Activated CD4-positive, alpha-beta memory T cell treated with anti-CD3 and anti-CD28 coated beads for 36 hours (primary cell): ENCODE results near the gene C1orf198. TPM values are rescaled to one million over a fixed set of nuclear protein-coding genes. Genes with fewer than 3 reads are reported as not detected.

Source experiments
- CTCF ChIA-PET: fragments of 350-600 bp; sonication (Branson Sonifier 250); formaldehyde crosslinking; loops from one replicate; lab custom pipeline; 2021; ENCODE audit warnings: antibody characterized with exemption, inconsistent platforms; lab: Charles Lee
- POLR2A ChIA-PET: fragments of 350-600 bp; sonication (Branson Sonifier 250); formaldehyde crosslinking; loops from one replicate; lab custom pipeline; 2021; ENCODE audit warnings: antibody characterized with exemption; lab: Charles Lee
- DNase-seq: peaks from one replicate; pipeline ENCODE4 v3.0.0-alpha.2; 2020
- H3K27ac Mint-ChIP-seq: one replicate; pipeline ENCODE4 v1.8.0; 2021; ENCODE audit warnings: mixed read lengths
- H3K27me3 Mint-ChIP-seq: one replicate; pipeline ENCODE4 v1.8.0; 2021; ENCODE audit warnings: mixed read lengths
- H3K36me3 Mint-ChIP-seq: one replicate; pipeline ENCODE4 v1.8.0; 2021; ENCODE audit warnings: mixed read lengths
- H3K4me1 Mint-ChIP-seq: one replicate; pipeline ENCODE4 v1.8.0; 2021; ENCODE audit warnings: low read depth, mixed read lengths
- H3K4me3 Mint-ChIP-seq: one replicate; pipeline ENCODE4 v1.8.0; 2021; ENCODE audit warnings: mild to moderate bottlenecking, mixed read lengths
- H3K9me3 Mint-ChIP-seq: one replicate; pipeline ENCODE4 v1.8.0; 2021; ENCODE audit warnings: mixed read lengths
- intact Hi-C: fragments of 100-400 bp; cut with micrococcal nuclease; formaldehyde crosslinking; loops from one replicate; pipeline ENCODE4 v1.15.1; 2023
- total RNA-seq, 2 experiments: library from RNA; stranded (reverse); gene quantifications; one replicate each; pipeline ENCODE4 v1.2.3, GENCODE V29; 2021

The C1orf198 gene
- 1 to 10 TPM; 6.4 to 7.2 TPM for total RNA-seq

- peak within 1 kb of the TSS; percentile 82 for H3K4me3 Mint-ChIP-seq
- ChIA-PET POLR2A (no interaction called here), CTCF (no interaction called here)
- DNase-seq, result peak; percentile 83
- intact Hi-C loops, result loop anchor here (2.0 to 5.0 kb wide), 2 partner anchors 109 to 225 kb away; partner anchors contain the start of genes ARV1, COG2 and TTC13
- no peaks in the 10 kb centered on the region for H3K9me3 Mint-ChIP-seq
- H3K4me1 Mint-ChIP-seq, result peaks cover 26% of the 10 kb centered on the region
- H3K36me3 Mint-ChIP-seq, result no peaks in the 10 kb centered on the region
- peaks cover 24% of the 10 kb centered on the region for H3K27me3 Mint-ChIP-seq
- no peak within 1 kb of the TSS for H3K27ac Mint-ChIP-seq
These were observed at the start of gene C1orf198 for GRCh38 chr1:230867903-230868735. Gene C1orf198 (minus strand): TSS chr1:230868521. CDS start chr1:230868512, 9 bp downstream.

GRCh38 chr1:230917284-230918135 lies 49.2 kb upstream of the C1orf198 start:
- no peaks in the 10 kb centered on the region for H3K9me3 Mint-ChIP-seq
- ChIA-PET POLR2A (no interaction called here), CTCF (interaction anchor here (0.6 to 3.2 kb wide), 14 partner anchors 9 to 294 kb away, joined by 3 to 25 read pairs (median 4); partner anchors contain the start of genes FAM89A and TTC13)
- no peak overlapping the region for H3K4me3 Mint-ChIP-seq
- intact Hi-C loops, result loop anchor here (1.0 kb wide), 3 partner anchors 62 to 294 kb away; partner anchors contain the start of gene ARV1
- no peaks in the 10 kb centered on the region for H3K27me3 Mint-ChIP-seq
- no peak overlapping the region for H3K27ac Mint-ChIP-seq
- H3K4me1 Mint-ChIP-seq, result no peaks in the 10 kb centered on the region
- peak; percentile 77 for DNase-seq
- H3K36me3 Mint-ChIP-seq, result peaks cover 26% of the 10 kb centered on the region

GRCh38 chr1:230916587-230917283 lies 48.4 kb upstream of the C1orf198 start:
- POLR2A ChIA-PET, result no interaction called here

GRCh38 chr1:230915078-230915477 lies 46.8 kb upstream of the C1orf198 start:
- POLR2A ChIA-PET, result no interaction called here

More at GRCh38 chr1:230916587-230917283, 48.4 kb upstream of the C1orf198 start:
- CTCF ChIA-PET, result interaction anchor here (0.6 to 3.2 kb wide), 18 partner anchors 9 to 294 kb away, joined by 3 to 25 read pairs (median 4); partner anchors contain the start of gene TTC13
- intact Hi-C loops, result loop anchor here (1.0 kb wide), 3 partner anchors 63 to 295 kb away; partner anchors contain the start of gene ARV1
- DNase-seq, result no peak
- Mint-ChIP-seq H3K27me3 (no peaks in the 10 kb centered on the region), H3K36me3 (peaks cover 22% of the 10 kb centered on the region), H3K9me3 (no peaks in the 10 kb centered on the region), H3K27ac (no peak overlapping the region), H3K4me3 (no peak overlapping the region), H3K4me1 (no peaks in the 10 kb centered on the region)

GRCh38 chr1:230913496-230913895 lies 45.2 kb upstream of the C1orf198 start:
- DNase-seq, result no peak
- CTCF ChIA-PET, result interaction anchor here (0.7 to 0.9 kb wide), 2 partner anchors 28 to 60 kb away, joined by 3 read pairs; no protein-coding TSS in a partner anchor
- H3K36me3 Mint-ChIP-seq, result peaks cover 27% of the 10 kb centered on the region
- intact Hi-C loops, result no loop called here
- no peaks in the 10 kb centered on the region for H3K9me3 Mint-ChIP-seq
- H3K27me3 Mint-ChIP-seq, result no peaks in the 10 kb centered on the region
- H3K4me3 Mint-ChIP-seq, result no peak overlapping the region
- POLR2A ChIA-PET, result no interaction called here
- H3K27ac Mint-ChIP-seq, result no peak overlapping the region
- no peaks in the 10 kb centered on the region for H3K4me1 Mint-ChIP-seq

More at GRCh38 chr1:230915078-230915477, 46.8 kb upstream of the C1orf198 start:
- H3K36me3 Mint-ChIP-seq, result peaks cover 27% of the 10 kb centered on the region
- DNase-seq, result no peak
- H3K9me3 Mint-ChIP-seq, result no peaks in the 10 kb centered on the region
- H3K27me3 Mint-ChIP-seq, result no peaks in the 10 kb centered on the region
- CTCF ChIA-PET, result interaction anchor here (1.3 kb wide), 1 partner anchor 296 kb away, joined by 3 read pairs; no protein-coding TSS in a partner anchor
- no peak overlapping the region for H3K4me3 Mint-ChIP-seq
- H3K4me1 Mint-ChIP-seq, result no peaks in the 10 kb centered on the region
- H3K27ac Mint-ChIP-seq, result no peak overlapping the region
- intact Hi-C loops, result no loop called here

GRCh38 chr1:230910755-230911117 lies 42.4 kb upstream of the C1orf198 start:
- no peak overlapping the region for H3K27ac Mint-ChIP-seq
- no peak overlapping the region for H3K4me3 Mint-ChIP-seq
- CTCF ChIA-PET, result no interaction called here
- no peaks in the 10 kb centered on the region for H3K27me3 Mint-ChIP-seq
- intact Hi-C loops, result no loop called here
- H3K36me3 Mint-ChIP-seq, result peaks cover 41% of the 10 kb centered on the region
- H3K9me3 Mint-ChIP-seq, result no peaks in the 10 kb centered on the region
- H3K4me1 Mint-ChIP-seq, result no peaks in the 10 kb centered on the region
- POLR2A ChIA-PET, result no interaction called here
- no peak for DNase-seq

- ChIA-PET CTCF (no interaction called here), POLR2A (no interaction called here)
- intact Hi-C loops, result no loop called here
- Mint-ChIP-seq H3K27me3 (no peaks in the 10 kb centered on the region), H3K36me3 (peaks cover 44% of the 10 kb centered on the region), H3K4me1 (no peaks in the 10 kb centered on the region), H3K4me3 (no peak overlapping the region), H3K9me3 (no peaks in the 10 kb centered on the region), H3K27ac (no peak overlapping the region)
- DNase-seq, result no peak
These were observed 41.8 kb upstream of the C1orf198 start for GRCh38 chr1:230909974-230910754.

- no peaks in the 10 kb centered on the region for H3K4me1 Mint-ChIP-seq
- H3K27ac Mint-ChIP-seq, result no peak overlapping the region
- CTCF ChIA-PET, result interaction anchor here (0.8 to 2.4 kb wide), 3 partner anchors 9 to 12 kb away, joined by 3 to 8 read pairs (median 3); no protein-coding TSS in a partner anchor
- H3K9me3 Mint-ChIP-seq, result no peaks in the 10 kb centered on the region
- intact Hi-C loops, result no loop called here
- POLR2A ChIA-PET, result no interaction called here
- H3K36me3 Mint-ChIP-seq, result peaks cover 40% of the 10 kb centered on the region
- no peak overlapping the region for H3K4me3 Mint-ChIP-seq
- DNase-seq, result no peak
- no peaks in the 10 kb centered on the region for H3K27me3 Mint-ChIP-seq
These were observed 39.3 kb upstream of the C1orf198 start for GRCh38 chr1:230907472-230908205.

- H3K9me3 Mint-ChIP-seq, result no peaks in the 10 kb centered on the region
- no peak for DNase-seq
- intact Hi-C loops, result no loop called here
- peaks cover 35% of the 10 kb centered on the region for H3K36me3 Mint-ChIP-seq
- ChIA-PET POLR2A (no interaction called here), CTCF (no interaction called here)
- no peaks in the 10 kb centered on the region for H3K27me3 Mint-ChIP-seq
- H3K4me1 Mint-ChIP-seq, result no peaks in the 10 kb centered on the region
- no peak overlapping the region for H3K27ac Mint-ChIP-seq
- H3K4me3 Mint-ChIP-seq, result no peak overlapping the region
These were observed 37.9 kb upstream of the C1orf198 start for GRCh38 chr1:230906226-230906625.

GRCh38 chr1:230905733-230906132 lies 37.4 kb upstream of the C1orf198 start:
- POLR2A ChIA-PET, result no interaction called here
- no peaks in the 10 kb centered on the region for H3K9me3 Mint-ChIP-seq
- CTCF ChIA-PET, result no interaction called here
- intact Hi-C loops, result no loop called here
- no peak for DNase-seq
- H3K36me3 Mint-ChIP-seq, result peaks cover 33% of the 10 kb centered on the region
- H3K27me3 Mint-ChIP-seq, result no peaks in the 10 kb centered on the region
- no peaks in the 10 kb centered on the region for H3K4me1 Mint-ChIP-seq
- H3K27ac Mint-ChIP-seq, result no peak overlapping the region
- H3K4me3 Mint-ChIP-seq, result no peak overlapping the region
